GM12875 (cell line): ENCODE data around the gene YDJC.
"Not testable (repeated sequence)": the region's sequence is repeated elsewhere in the genome, so short reads cannot be mapped to it uniquely, and the experiment has no call there.

Experiments used
- H3K4me3 ChIP-seq: one replicate; pipeline ENCODE4 v1.5.1; 2011; ENCODE audit warnings: low read depth, low read length, control low read depth
- CTCF ChIP-seq: IDR thresholded peaks from 2 replicates; pipeline ENCODE4 v1.5.1; 2011; ENCODE audit warnings: low read depth, mild to moderate bottlenecking, control low read depth, inconsistent platforms, low read length, moderate library complexity, borderline replicate concordance; ENCODE audit not compliant: insufficient read depth

Gene YDJC

GRCh38 chr22:21629255-21630149 is at the start of gene YDJC:
YDJC (minus strand) TSS chr22:21630022; CDS start chr22:21630014, 8 bp downstream.
- peak within 1 kb of the TSS; percentile 96 for H3K4me3 ChIP-seq
- peak; percentile 92 for TF ChIP-seq CTCF

- no peak overlapping the region for H3K4me3 ChIP-seq
- TF ChIP-seq CTCF, result no peak
These were observed 49.6 kb upstream of the YDJC start for GRCh38 chr22:21679383-21679782.

- H3K4me3 ChIP-seq, result not testable (repeated sequence)
These were observed 49.0 kb upstream of the YDJC start for GRCh38 chr22:21678842-21679241.

GRCh38 chr22:21677606-21678443 is 48.0 kb upstream of the YDJC start:
- TF ChIP-seq CTCF, result no peak
- no peak overlapping the region for H3K4me3 ChIP-seq

- TF ChIP-seq CTCF, result no peak
- no peak overlapping the region for H3K4me3 ChIP-seq
These were observed 44.9 kb upstream of the YDJC start for GRCh38 chr22:21674638-21675245.

- no peak for TF ChIP-seq CTCF
- no peak overlapping the region for H3K4me3 ChIP-seq
These were observed 43.9 kb upstream of the YDJC start for GRCh38 chr22:21673534-21674321.
